Embryonic facial prominence (tissue), 1 donor: Measurements from ENCODE around the gene INF2.
"Not testable (repeated sequence)": the region's sequence is repeated elsewhere in the genome, so short reads cannot be mapped to it uniquely, and the experiment has no call there.

Experiments used
- DNase-seq: peaks from one replicate; pipeline ENCODE4 v3.0.0-alpha.2; 2016; ENCODE audit errors: extremely low spot score

Gene INF2

DNA sequence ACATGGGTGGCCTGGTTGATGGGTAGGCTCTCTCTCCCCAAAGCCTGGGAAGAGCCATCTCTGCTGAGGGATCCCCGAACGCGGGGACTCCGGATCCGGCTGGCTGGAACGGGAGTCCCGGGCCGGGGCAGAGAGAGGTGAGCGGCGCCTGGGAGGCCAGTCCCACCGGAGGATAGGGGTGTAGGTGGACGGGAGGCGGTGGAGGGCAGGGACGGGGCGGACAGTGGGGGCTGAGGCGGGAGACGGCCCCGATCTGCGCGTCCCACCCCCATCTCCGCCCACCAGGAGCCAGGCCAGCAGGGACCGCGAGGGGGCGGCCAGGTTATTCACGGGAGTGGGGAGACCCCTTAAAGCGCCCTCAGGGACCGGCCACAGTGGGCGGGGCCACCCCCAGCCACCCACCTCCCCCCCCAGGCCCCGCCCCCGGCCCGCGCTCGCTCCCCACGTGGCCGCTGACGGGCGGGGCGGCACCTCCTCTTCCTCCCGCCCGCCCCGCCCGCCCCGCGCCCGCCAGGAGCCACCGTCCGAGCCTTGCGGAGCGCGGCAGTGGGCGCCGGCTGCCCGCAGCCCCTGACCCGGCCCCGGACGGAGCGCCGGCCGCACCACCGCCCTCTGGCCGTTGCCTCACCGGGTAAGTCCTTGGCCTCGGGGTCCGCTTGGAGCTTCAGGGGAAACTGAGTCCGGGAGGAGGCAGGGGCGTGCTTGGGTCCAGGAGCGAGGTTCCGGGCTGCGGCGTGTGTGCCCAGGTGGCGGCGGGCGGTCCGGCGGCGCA is at the start of gene INF2:
INF2 (plus strand) TSS at position 510 of the 772 bp plus-strand sequence. CDS start 11,748 bp downstream, outside the sequence.
- DNase-seq, result no peak

DNA sequence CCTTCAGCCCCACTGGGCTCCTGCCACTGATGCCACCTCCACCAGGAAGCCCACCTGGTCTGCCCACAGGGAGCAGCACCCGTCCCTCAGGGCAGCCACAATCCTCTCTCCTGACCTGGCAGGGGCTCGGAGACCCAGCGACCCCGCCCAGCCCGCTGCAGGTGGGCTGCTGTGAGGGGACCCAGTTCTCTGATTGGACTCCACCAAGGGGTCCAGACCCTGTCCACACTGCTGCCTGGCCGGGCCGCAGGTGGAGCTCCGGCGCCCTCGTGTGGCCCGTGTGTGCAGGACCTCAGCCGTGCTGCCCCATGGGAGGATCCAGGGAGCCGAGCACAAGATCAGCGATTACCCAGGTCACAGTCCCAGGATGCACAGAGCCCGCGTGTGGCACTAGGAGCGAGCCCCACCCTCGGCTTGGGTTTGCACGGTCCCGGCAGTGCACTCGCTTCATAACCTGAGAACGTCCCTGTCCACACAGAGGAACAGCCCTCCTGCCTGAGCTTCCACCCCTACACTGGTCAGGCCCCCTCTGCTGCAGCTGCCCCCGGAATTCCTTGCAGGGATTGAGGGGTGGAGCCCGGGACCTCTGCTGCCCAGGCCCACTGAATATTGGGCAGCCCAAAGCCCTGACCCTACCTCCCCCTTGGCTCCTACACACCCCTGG is 49.4 kb upstream of the INF2 start:
- no peak for DNase-seq

DNA sequence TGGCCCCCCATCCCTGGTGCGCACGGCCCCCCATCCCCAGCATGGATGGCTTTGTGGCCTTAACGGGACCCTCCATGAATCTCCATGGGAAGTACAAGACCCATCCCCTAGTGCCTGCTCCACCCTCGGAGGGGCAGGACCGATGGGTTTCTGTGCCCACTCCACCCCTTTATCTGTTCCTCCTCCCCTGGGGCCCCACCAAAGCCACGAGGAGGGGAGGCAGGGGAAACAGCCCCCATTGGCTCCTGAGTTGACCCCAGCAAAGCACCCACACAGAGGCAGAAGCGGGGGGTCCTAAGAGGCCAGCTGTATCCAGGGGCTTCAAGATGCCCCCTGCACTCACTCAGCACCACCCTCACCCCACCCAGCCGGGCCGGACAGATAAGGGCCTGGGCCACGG is 48.7 kb upstream of the INF2 start:
- DNase-seq, result no peak

DNA sequence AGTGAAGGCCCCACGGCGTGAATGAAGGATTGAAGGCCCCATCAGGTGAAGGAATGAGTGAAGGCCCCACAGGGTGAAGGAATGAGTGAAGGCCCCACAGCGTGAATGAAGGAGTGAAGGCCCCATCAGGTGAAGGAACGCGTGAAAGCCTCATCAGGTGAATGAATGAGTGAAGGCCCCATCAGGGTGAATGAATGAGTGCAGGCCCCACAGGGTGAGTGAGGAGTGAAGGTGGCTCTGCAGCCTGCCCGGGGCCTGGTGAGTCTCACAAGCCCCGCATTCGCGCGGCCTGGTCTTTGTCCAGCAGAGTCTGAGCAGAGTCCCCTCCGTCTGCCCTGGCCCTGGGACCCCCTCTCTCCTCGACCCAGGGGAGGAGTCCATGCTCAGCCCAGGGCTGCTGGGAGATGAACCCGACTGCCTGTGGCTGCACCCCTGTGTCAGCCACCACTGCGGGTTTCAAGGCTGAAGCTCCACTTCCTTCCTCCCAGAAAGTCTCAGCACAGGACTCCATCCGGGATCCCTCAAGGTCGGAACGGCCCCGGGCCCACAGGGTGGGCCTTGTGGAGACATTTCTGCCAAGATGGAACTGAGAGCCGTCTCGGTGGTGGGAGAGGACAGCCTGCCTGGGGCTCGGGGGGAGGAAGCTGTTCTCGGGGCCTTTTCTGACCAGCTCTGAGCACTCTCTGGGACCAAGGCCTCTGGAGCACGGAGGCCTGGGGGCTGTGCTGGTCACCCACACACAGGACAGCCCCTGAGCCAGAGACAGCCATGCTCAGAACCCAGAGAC is 47.5 kb upstream of the INF2 start:
- DNase-seq, result no peak

DNA sequence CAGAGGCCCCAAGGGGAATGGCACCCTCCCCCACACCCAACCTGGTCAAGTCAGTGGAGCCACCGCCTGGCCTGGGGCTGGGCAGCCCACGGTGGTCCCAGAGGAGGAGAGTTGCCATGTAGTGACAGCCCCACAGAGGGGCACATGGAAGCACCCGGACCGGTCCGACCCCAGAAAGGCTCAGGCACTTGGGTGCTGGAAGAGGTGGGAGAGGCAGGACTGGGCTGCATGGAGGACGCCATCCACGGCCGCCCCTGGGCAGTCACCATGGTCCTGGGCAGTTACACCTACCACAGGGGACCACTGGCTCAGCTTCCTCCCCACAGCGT is 46.9 kb upstream of the INF2 start:
- no peak for DNase-seq

DNA sequence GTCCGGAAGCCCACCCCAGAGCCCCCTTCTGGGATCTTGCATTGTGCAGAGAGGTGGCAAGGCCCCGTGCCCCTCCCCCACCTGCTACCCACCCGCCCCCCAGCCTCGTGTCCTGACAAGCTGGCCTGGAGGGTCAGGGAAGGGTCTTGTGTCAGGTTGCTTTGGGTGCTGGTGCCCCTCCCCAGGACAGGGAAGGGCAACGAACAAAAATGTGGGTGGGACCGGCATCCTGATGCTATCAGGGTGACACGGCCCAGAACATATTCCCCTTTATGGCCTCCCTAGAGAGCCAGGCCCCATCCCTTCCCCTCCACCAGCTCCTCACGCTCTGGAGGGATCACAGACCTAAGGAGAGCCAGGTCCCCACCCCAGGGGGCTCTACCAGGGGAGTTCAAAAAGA is 46.1 kb upstream of the INF2 start:
- DNase-seq, result no peak

DNA sequence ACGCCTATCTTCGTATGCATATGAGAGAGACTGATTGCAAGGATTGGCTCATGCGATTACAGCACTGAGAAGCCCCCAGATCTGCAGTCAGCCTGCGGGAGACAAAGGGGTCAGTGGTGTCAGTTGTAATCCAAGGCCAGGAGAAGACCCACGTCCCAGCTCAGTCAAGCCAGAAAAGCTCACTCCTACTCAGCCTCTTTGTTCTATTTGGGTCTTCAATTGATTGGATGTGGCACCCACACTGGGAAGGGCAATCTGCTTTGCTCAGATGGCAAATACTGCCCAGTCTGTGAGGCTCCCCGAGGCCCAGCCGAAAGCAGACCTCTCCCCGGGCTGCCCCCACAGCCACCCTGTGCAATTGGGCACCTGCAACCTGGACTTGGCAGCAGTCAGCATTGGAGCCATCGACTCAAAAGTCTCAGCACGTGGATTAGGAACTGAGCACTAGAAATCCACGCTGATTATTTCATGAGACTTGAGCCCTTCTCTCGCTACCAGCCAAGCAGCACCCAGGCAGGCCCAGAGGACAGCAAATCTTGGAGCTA is 45.3 kb upstream of the INF2 start:
- no peak for DNase-seq

DNA sequence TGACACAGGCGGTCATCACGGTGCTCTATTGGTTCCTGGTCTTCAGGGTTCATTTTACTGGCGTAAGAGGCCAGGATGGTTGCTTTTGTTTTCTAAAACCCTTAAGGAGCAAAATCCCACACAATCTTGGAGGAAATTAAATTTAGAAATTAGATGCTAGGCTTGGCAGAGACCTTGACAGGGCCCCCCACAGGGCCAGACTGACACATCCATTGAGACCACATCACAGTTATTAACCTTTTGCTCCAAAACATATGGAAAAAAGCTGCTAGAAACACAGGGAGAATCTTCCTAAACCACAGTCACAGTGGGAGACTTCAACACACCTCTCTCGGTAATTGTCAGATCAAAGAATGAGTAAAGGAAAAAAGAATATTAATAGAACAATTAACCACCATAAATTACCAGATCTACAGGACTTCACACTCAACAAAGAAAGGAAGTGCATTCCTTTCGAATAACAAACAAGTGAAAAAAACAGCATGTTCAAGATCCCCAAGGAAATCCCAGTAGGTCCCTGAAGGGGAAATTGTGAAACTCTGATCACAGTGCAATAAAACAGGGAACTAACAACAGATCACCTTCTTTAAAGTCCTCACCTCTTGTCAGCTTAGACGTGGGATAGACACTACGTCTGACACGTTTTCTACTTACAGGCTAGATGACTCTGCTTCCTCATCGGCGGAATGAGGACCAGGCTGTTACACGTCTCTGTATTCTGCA is 44.6 kb upstream of the INF2 start:
- no peak for DNase-seq

DNA sequence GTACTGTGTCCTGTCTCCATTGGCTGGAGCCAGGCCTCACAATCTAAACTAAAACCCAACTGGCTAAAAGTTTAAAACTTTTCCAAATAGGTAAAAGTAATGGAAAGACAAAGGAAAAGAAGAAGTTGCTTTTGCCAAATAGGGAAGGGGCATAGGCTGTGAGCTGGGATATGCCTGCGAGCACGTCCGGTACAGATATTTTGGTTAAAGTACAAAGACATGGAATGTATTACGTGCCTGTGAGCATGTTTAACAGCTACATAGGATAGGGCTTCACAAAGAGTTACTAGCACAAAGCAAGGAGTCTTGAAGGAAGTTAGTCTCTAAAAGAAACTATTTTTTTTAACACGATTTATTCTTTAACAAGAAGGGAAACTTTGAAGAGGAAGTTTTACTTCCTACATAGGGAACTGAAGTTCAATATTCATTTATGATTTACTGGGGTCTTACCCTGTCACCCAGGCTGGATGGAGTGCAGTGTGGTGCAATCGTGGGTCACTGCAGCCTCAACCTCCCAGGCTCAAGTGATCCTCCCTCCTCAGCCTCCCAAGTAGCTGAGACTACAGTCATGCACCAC is 41.9 kb upstream of the INF2 start:
- DNase-seq, result no peak

DNA sequence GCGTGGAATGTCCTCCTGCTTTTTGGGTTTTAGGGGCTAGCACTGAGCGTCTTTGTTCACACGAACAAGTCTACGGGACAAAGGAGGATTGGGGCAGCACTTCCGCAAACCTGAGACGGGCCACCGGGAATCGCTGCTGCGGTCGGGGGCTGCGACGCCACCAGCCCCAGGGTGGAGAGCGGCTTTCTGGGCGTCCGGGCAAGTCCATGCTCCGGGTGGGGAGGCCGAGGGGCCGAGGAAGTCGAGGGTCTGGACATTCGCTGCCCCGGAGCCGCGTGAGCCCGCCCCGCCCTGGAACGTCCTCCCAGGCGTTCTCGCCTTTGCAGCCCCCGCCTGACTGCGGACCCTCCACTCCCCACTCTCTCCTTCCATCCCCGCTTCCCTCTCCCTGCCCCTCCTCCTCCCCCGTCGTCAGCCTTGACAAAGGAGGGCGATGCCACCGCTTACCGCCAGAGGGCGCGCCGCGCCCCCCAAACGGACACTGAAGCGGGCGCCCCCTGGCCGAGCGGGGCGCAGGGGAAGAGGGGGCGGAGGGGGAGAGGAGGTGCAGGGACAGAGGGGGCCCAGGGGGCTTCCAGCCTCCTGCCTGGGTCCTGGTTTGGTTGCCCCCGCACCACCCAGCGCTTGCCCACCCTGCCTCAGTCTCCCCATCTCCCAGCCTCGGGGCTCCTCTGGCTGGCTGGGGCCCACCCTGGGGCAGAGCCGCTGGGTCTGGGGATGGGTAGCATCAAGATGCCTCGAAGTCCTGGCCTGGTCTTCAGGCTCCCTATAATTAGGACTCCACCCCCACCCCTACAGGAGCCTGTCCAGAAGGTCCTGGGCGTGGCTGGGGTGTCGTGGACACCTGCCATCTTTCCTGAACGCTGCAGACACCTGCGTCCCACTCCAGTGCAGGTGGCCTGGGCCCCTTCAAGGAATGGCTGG is 39.1 kb upstream of the INF2 start:
- peak; percentile 37 for DNase-seq

DNA sequence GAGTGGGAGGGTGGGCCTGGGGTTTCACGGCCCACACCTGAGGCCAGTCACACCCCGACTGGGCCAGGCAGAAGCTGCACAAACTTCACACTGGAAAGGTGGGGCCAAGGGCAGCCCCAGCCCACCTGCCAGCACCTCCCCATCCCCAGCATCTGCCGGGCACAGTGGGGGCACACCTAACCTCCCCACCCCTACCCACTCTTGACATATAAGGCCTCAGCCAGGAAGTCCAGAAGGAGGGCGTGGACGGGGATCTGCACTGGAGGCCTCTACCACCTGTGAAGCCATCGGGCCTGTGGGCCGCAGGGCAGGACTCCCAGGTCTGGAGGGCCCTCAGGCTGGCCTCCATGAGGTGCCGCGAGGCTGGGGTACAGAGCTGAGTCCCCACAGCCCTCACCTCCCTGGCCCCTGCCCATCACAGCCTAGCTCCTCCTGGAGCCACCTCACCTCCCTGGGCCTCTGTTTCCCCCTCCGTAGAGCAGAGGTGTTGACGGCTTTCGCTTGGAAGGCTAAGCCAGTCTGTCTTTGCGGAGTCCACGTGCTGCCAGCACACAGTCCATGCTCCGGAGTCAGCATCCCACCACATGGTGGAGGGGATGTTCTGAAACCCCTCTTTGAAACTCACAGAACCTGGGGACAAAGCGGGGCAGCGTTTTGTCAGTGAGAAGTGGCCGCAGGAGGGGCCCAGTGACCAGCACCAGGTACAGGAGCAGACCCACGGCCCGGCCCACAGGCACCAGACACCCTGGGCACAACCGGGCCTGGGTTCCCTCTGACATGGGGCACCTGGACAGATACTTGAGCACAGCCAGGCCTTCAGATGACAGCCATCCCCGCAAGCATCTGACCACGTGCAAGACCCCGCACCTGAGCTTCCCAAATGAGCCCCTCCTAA is 38.2 kb upstream of the INF2 start:
- no peak for DNase-seq

DNA sequence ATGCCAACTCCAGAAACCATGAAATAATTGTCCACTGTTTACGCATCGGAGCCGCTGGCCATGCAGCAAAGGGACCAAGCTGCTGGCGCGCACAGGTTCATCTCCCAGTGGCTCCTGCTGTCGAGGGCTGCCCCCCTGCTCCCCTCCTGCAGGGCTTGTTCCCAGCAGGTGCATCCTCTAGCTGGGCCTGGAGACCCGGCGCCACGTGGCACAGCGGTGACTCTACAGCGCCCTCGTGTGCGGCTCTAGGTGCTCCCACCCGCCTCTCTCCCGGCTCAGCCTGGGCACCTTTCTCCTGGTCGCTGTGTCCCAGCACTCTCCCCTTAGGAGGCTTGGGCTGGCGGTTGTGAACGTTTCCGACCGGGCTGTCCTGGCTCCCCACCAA is 37.5 kb upstream of the INF2 start:
- DNase-seq, result no peak

DNA sequence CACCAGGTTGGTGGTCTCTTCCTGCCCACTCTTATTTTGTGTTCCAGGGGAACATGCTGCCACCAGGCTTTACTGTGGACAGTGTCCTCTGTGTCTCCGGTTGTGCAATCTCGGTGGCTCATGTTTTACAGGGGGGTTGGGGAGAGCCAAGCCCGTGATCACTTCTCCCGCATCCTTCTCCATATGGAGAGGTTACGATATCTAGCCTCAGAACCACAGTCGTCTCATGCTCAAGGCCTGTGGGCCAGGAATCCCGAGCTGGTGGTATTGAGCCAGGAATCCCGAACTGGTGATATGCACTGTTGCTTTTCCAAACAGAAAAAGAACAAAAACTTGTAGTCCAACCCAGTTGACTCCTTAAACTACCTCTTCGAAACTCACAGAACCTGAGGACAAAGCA is 37.0 kb upstream of the INF2 start:
- no peak for DNase-seq

DNA sequence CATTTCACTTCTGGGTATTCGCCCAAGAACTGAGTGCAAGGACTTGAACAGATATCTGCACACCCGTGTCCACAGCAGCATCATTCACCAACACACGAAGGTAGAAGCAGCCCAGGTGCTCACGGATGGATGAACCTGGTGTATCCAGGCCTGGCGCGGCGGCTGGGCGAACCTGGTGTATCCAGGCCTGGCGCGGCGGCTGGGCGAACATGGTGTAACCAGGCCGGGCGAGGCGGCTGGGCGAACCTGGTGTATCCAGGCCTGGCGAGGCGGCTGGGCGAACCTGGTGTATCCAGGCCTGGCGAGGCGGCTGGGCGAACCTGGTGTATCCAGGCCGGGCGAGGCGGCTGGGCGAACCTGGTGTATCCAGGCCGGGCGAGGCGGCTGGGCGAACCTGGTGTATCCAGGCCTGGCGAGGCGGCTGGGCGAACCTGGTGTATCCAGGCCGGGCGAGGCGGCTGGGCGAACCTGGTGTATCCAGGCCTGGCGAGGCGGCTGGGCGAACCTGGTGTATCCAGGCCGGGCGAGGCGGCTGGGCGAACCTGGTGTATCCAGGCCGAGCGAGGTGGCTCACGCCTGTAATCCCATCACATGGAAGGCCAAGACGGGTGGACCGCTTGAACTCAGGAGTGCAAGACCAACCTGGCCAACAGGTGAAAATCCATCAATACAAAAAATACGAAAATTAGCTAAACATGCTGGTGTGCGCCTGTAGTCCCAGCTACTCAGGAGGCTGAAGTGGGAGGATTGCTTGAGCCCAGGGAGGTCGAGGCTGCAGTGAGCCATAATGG is 36.1 kb upstream of the INF2 start:
- not testable (repeated sequence) for DNase-seq

DNA sequence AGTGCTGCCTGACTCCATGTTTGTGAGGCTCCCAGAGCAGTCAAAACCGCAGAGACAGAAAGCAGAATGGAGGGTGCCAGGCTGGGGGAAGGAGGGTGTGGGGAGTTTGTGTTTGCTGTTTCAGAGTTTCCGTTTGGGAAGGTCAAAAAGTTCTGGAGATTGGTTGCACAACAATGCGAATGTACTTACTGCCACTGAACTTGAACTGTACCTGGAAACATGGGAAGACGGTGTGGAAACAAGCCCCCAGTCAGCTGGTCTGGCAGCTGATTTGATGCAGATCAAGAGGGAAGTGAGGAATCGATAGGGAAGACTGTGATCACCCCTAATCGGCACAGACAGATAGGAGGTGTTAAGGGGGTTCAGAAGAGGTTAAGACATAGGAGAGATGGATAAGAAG is 35.3 kb upstream of the INF2 start:
- no peak for DNase-seq

DNA sequence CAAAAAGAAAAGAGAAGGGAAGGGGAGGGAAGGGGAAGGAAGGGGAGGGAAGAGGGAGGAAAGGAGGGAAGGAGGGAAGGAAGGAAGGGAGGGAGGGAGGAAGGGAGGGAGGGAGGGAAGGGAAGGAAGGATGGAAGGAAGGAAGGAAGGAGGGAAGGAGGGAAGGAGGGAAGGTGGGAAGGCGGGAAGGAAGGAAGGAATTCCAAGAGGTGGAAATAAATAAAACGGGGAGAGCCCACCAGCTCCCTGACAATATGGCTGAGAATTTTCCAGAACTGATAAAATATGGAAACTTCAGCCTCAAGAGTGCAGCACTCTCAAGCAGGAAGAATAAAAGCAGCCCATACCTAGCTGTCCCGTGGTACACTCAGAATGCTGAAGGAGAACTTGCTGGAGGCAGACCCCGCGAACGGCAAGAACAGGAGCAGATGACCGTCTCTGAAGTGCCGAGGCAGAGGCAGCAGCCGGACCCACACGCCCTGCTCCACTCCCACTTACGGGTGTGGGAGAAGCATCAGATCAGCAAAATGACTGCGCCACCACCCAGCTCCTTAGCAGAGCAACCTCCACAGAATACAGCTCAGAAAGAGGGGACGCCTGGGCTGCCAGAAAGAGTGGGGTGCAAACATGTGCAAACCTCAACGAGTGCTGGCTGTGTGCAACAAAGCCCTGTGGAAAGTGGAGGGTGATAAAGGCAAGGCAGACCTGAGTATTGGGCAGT is 34.1 kb upstream of the INF2 start:
- DNase-seq, result no peak

DNA sequence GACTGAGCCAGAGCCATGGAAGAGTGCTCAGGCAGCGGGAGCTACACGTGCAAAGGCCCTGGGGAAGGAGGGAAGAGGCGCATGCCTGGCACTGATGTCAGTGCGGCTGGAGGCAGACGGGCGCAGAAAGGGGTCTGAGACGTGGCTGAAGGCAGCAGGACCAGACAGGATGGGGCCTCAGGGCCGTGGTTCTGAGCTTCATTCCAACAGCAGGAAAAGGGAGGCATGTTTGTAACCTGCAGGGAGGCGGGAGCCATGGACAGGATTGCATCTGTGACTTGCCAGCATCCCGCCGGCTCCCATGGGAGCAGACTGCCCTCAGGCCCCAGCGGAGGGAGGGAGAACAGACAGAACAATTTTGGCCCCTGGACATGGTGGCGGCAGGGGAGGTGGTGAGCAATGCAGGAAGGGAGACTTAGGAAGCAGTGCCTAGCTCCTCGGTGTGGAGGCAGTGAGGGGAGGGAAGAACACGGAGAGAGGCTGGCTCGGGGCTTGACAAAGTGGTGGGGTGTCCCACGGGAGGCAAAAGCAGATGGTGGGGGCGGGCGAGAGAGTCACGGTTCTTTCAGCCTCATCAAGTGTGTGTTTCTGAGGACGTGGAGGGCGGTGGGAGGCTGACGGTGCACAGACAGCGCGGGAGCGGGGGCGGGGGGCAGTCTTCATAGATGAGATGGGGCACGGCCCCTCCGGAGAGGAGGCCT is 33.3 kb upstream of the INF2 start:
- no peak for DNase-seq
